Spleen (tissue), 7 donors: ENCODE data around the gene ATG5.

Experiments
- POLR2A ChIP-seq, 3 donors: fragments of 450-650 bp; IDR thresholded peaks; one replicate each; pipeline ENCODE4 v1.5.1; 2017; ENCODE audit warnings: antibody characterized with exemption in 3 of 3, mild to moderate bottlenecking in 1 of 3
- TF ChIP-seq, protein P1 (sequence below), 11 experiments: fragments of 200-600 bp in 7 of 11; fragments of 450-650 bp in 4 of 11; sonication (generic) in 4 of 11; IDR thresholded peaks in 8 of 11; conservative IDR thresholded peaks in 3 of 11; 1 replicate in 7 of 11; 2 replicates in 4 of 11; pipeline versions ENCODE4 v1.4.0 to v1.8.0; 2016 to 2021; ENCODE audit warnings: antibody characterized with exemption in 11 of 11, inconsistent platforms in 4 of 11, mild to moderate bottlenecking in 1 of 11
- donor health status: DM: no; HTN: no; CAD: no; lungs with moderate emphysema.
- donor health status: DM: no; HTN: no; CAD: no.
- donor health status: DM: no; HTN: no; CAD: no.

DNA sequence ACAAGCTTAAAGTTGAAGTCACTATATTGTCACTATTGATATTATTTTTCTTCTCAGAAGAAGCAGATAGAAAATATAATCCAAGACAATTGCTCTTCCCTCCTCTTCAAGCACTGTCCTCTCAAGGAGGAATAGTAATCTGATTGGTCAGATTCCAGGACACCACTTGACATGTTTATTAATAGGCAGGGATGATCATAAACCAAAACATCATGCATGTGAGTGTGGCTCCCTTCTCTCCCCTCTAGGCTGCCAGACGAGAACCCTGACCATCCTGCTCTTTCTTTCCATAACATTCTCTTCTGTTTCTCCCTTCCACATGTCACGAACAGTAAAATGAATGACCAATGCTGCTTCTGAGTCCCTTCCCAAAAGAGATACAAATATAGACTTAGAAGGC, 7.5 kb downstream of the ATG5 start:
- no peak for TF ChIP-seq POLR2A (IDR thresholded peaks at IDR 0.05)
- TF ChIP-seq, protein P1, sequence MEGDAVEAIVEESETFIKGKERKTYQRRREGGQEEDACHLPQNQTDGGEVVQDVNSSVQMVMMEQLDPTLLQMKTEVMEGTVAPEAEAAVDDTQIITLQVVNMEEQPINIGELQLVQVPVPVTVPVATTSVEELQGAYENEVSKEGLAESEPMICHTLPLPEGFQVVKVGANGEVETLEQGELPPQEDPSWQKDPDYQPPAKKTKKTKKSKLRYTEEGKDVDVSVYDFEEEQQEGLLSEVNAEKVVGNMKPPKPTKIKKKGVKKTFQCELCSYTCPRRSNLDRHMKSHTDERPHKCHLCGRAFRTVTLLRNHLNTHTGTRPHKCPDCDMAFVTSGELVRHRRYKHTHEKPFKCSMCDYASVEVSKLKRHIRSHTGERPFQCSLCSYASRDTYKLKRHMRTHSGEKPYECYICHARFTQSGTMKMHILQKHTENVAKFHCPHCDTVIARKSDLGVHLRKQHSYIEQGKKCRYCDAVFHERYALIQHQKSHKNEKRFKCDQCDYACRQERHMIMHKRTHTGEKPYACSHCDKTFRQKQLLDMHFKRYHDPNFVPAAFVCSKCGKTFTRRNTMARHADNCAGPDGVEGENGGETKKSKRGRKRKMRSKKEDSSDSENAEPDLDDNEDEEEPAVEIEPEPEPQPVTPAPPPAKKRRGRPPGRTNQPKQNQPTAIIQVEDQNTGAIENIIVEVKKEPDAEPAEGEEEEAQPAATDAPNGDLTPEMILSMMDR (IDR thresholded peaks at IDR 0.05 in 8 of 11, conservative IDR thresholded peaks at IDR 0.05 in 3 of 11): no peak
